HCT116 (cell line): ENCODE data around the gene HSPA1A. TPM values are rescaled to one million over a fixed set of nuclear protein-coding genes. Genes with fewer than 3 reads are reported as not detected.

Source experiments
- ATAC-seq: fragments of 200-7000 bp; cut with Tn5 transposase; 2 replicates; pipeline ENCODE4 v1.9.1; 2020; ENCODE audit warnings: mild to moderate bottlenecking, moderate library complexity
- BruUV-seq: library from RNA; stranded (reverse); fragments of 400-500 nt; replicated peaks from 2 replicates; lab custom pipeline; 2021; lab: Mats Ljungman, UMichigan
- CTCF ChIA-PET: fragments of 300-600 bp; sonication (Branson Sonifier 250); formaldehyde crosslinking; loops from one replicate; lab custom pipeline; 2021; ENCODE audit warnings: antibody characterized with exemption; lab: Charles Lee
- POLR2A ChIA-PET: fragments of 300-600, 350-600 bp; sonication (Branson Sonifier 250); formaldehyde crosslinking; loops from one replicate; lab custom pipeline; 2021; ENCODE audit warnings: antibody characterized with exemption; lab: Charles Lee
- RAD21 ChIA-PET, 2 experiments: fragments of 300-600 bp; sonication (Branson Sonifier 250); formaldehyde crosslinking; loops; one replicate each; lab custom pipeline; 2023; ENCODE audit warnings: low total read pairs in 2 of 2; ENCODE audit not compliant: uncharacterized antibody in 2 of 2, unreplicated experiment in 2 of 2, low non-redundant PET in 1 of 2; lab: Charles Lee
- DNase-seq: peaks from one replicate; pipeline ENCODE4 v3.0.0-alpha.2; 2010; ENCODE audit warnings: low read depth, low spot score
- H2AFZ ChIP-seq: fragments of 200-600 bp; shearing (Covaris generic), sonication (generic); 2 replicates; pipeline ENCODE4 v1.6.1; 2017; ENCODE audit warnings: low read depth, mixed run types, mixed read lengths, antibody characterized with exemption, low read length; ENCODE audit not compliant: poor library complexity, severe bottlenecking
- H3K27ac ChIP-seq: 2 replicates; pipeline ENCODE4 v1.5.1; 2012; ENCODE audit warnings: low read depth, low read length
- H3K27me3 ChIP-seq: fragments of 200-600 bp; sonication (generic); 2 replicates; pipeline ENCODE4 v1.6.1; 2016; ENCODE audit warnings: mixed run types, low read length, mixed read lengths; ENCODE audit not compliant: insufficient read depth
- H3K36me3 ChIP-seq, 2 experiments: fragments of 200-500 bp in 1 of 2; fragments of 200-600 bp in 1 of 2; sonication (Bioruptor generic) in 1 of 2; sonication (generic) in 1 of 2; 2 replicates each; pipeline versions ENCODE4 v1.5.1 to v1.6.1; 2014 to 2016; ENCODE audit warnings: low read length in 2 of 2, inconsistent platforms in 1 of 2, mixed read lengths in 1 of 2, mixed run types in 1 of 2; ENCODE audit not compliant: insufficient read depth in 2 of 2, control insufficient read depth in 1 of 2
- H3K4me1 ChIP-seq, 2 experiments: fragments of 200-600 bp in 1 of 2; sonication (generic) in 1 of 2; 2 replicates each; pipeline versions ENCODE4 v1.5.1 to v1.6.1; 2012 to 2017; ENCODE audit warnings: low read length in 2 of 2, inconsistent platforms in 1 of 2, mild to moderate bottlenecking in 1 of 2, mixed read lengths in 1 of 2, mixed run types in 1 of 2, moderate library complexity in 1 of 2; ENCODE audit not compliant: insufficient read depth in 2 of 2, control insufficient read depth in 1 of 2
- H3K4me2 ChIP-seq: fragments of 200-600 bp; sonication (generic); 2 replicates; pipeline ENCODE4 v1.6.1; 2017; ENCODE audit warnings: mixed run types, low read length, mixed read lengths
- H3K4me3 ChIP-seq, 2 experiments: fragments of 200-600 bp in 1 of 2; sonication (generic) in 1 of 2; replicated peaks in 1 of 2; 2 replicates each; pipeline ENCODE4 v1.5.1; 2011 to 2016; ENCODE audit warnings: low read length in 2 of 2, control low read depth in 1 of 2, low read depth in 1 of 2, mild to moderate bottlenecking in 1 of 2, mixed read lengths in 1 of 2, mixed run types in 1 of 2
- H3K79me2 ChIP-seq: fragments of 200-600 bp; sonication (generic); 2 replicates; pipeline ENCODE4 v1.6.1; 2017; ENCODE audit warnings: mild to moderate bottlenecking, mixed run types, low read length, moderate library complexity, mixed read lengths; ENCODE audit not compliant: insufficient read depth
- H3K9ac ChIP-seq: fragments of 200-600 bp; sonication (generic); 2 replicates; pipeline ENCODE4 v1.6.1; 2016; ENCODE audit warnings: low read length, mixed read lengths
- H3K9me2 ChIP-seq: fragments of 200-600 bp; sonication (generic), shearing (Covaris generic); 2 replicates; pipeline ENCODE4 v1.6.1; 2017; ENCODE audit warnings: mixed run types, mild to moderate bottlenecking, moderate library complexity; ENCODE audit not compliant: insufficient read depth
- H3K9me3 ChIP-seq, 2 experiments: fragments of 200-500 bp in 1 of 2; fragments of 200-600 bp in 1 of 2; sonication (Bioruptor generic) in 1 of 2; sonication (generic) in 1 of 2; 2 replicates each; pipeline ENCODE4 v1.6.1; 2014 to 2017; ENCODE audit warnings: low read length in 2 of 2, mixed read lengths in 2 of 2, inconsistent platforms in 1 of 2, low read depth in 1 of 2, mild to moderate bottlenecking in 1 of 2, mixed run types in 1 of 2, moderate library complexity in 1 of 2; ENCODE audit not compliant: control insufficient read depth in 1 of 2, insufficient read depth in 1 of 2
- H4K20me1 ChIP-seq: fragments of 200-600 bp; sonication (generic), shearing (Covaris generic); 2 replicates; pipeline ENCODE4 v1.6.1; 2017; ENCODE audit warnings: mixed run types, mild to moderate bottlenecking, moderate library complexity; ENCODE audit not compliant: insufficient read depth
- CBX3 ChIP-seq: IDR thresholded peaks from 2 replicates; pipeline ENCODE4 v1.6.1; 2012; ENCODE audit warnings: low read depth
- CEBPB ChIP-seq: IDR thresholded peaks from 2 replicates; pipeline ENCODE4 v1.6.1; 2012; ENCODE audit warnings: low read depth
- EGR1 ChIP-seq: IDR thresholded peaks from 2 replicates; pipeline ENCODE4 v1.6.1; 2012; ENCODE audit warnings: low read depth
- EZH2 ChIP-seq: fragments of 200-600 bp; sonication (generic); IDR thresholded peaks from 2 replicates; pipeline ENCODE4 v1.6.1; 2017; ENCODE audit warnings: antibody characterized with exemption, mixed run types
- EZH2phosphoT487 ChIP-seq: fragments of 200-600 bp; IDR thresholded peaks from 2 replicates; pipeline ENCODE4 v1.6.1; 2018; ENCODE audit warnings: antibody characterized with exemption, borderline replicate concordance
- FOSL1 ChIP-seq: IDR thresholded peaks from 2 replicates; pipeline ENCODE4 v1.6.1; 2012; ENCODE audit warnings: low read depth
- JUND ChIP-seq: IDR thresholded peaks from 2 replicates; pipeline ENCODE4 v1.6.1; 2012
- POLR2AphosphoS5 ChIP-seq: IDR thresholded peaks from 2 replicates; pipeline ENCODE4 v1.6.1; 2011; ENCODE audit warnings: mild to moderate bottlenecking, low read depth, low read length, moderate library complexity
- SIN3A ChIP-seq: IDR thresholded peaks from 2 replicates; pipeline ENCODE4 v1.6.1; 2012; ENCODE audit warnings: low read depth
- SP1 ChIP-seq: IDR thresholded peaks from 2 replicates; pipeline ENCODE4 v1.6.1; 2012; ENCODE audit warnings: low read depth
- SRF ChIP-seq: IDR thresholded peaks from 2 replicates; pipeline ENCODE4 v1.6.1; 2012; ENCODE audit warnings: low read depth
- TCF7L2 ChIP-seq: IDR thresholded peaks from 2 replicates; pipeline ENCODE4 v1.7.0; 2011; ENCODE audit warnings: borderline replicate concordance, inconsistent platforms; ENCODE audit not compliant: insufficient read depth, insufficient read length; ENCODE audit errors: extremely low read depth
- YY1 ChIP-seq: IDR thresholded peaks from 2 replicates; pipeline ENCODE4 v1.6.1; 2011; ENCODE audit warnings: low read length, low read depth, moderate library complexity, mild to moderate bottlenecking; ENCODE audit not compliant: insufficient replicate concordance; ENCODE audit errors: extremely low read depth
- ZFX ChIP-seq: fragments of 450-650 bp; IDR thresholded peaks from 2 replicates; pipeline ENCODE4 v1.6.1; 2017
- ZNF274 ChIP-seq: fragments of 200-500 bp; sonication (Bioruptor generic); IDR thresholded peaks from 2 replicates; pipeline ENCODE4 v1.6.1; 2014; ENCODE audit warnings: mild to moderate bottlenecking, low read depth, low read length, inconsistent platforms
- intact Hi-C: fragments of 100-400 bp; cut with micrococcal nuclease; formaldehyde crosslinking; loops from 2 replicates; pipeline ENCODE4 v1.10.0; 2022
- total RNA-seq: library from RNA; stranded (reverse); gene quantifications from one replicate; pipeline ENCODE4 v1.2.1, GENCODE V29; 2021; ENCODE audit not compliant: unreplicated experiment
- TF ChIP-seq, protein P1 (sequence below), 3 experiments: fragments of 200-600 bp in 1 of 3; sonication (generic) in 1 of 3; IDR thresholded peaks in 2 of 3; conservative IDR thresholded peaks in 1 of 3; 2 replicates each; pipeline ENCODE4 v1.5.1; 2012 to 2017; ENCODE audit warnings: low read depth in 2 of 3, low read length in 2 of 3, antibody characterized with exemption in 1 of 3, borderline replicate concordance in 1 of 3, control low read depth in 1 of 3, mild to moderate bottlenecking in 1 of 3, mixed read lengths in 1 of 3, mixed run types in 1 of 3, moderate library complexity in 1 of 3; ENCODE audit not compliant: insufficient read depth in 1 of 3
- TF ChIP-seq, protein P2 (sequence below): IDR thresholded peaks from 2 replicates; pipeline ENCODE4 v1.6.1; 2012; ENCODE audit warnings: low read depth

The HSPA1A gene
- total RNA-seq, 1 experiment from 2014 or later, result 5.0 TPM

DNA sequence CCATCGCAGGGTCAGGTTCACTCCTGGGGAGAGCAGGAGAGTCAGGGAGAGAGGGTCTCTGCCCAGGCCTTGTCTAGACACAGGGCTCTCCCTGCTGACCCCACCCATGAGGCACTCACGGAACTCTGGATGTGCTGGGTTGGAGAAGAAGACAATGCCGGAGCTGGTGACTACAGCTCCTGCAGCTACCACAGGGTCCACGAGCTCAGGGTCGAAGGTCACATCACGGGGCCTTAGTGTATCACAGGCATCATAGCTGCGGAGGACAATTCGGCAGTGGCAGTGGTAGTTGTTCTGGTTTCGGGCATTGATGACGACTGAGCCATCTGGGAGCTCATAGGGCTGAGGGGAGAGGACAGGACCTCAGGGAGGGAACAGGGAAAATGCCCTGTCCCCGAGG is 44.6 kb downstream of the HSPA1A start:
- TF ChIP-seq FOSL1 (no peak), CEBPB (no peak), SP1 (no peak), EGR1 (no peak)
- TF ChIP-seq, protein P1, sequence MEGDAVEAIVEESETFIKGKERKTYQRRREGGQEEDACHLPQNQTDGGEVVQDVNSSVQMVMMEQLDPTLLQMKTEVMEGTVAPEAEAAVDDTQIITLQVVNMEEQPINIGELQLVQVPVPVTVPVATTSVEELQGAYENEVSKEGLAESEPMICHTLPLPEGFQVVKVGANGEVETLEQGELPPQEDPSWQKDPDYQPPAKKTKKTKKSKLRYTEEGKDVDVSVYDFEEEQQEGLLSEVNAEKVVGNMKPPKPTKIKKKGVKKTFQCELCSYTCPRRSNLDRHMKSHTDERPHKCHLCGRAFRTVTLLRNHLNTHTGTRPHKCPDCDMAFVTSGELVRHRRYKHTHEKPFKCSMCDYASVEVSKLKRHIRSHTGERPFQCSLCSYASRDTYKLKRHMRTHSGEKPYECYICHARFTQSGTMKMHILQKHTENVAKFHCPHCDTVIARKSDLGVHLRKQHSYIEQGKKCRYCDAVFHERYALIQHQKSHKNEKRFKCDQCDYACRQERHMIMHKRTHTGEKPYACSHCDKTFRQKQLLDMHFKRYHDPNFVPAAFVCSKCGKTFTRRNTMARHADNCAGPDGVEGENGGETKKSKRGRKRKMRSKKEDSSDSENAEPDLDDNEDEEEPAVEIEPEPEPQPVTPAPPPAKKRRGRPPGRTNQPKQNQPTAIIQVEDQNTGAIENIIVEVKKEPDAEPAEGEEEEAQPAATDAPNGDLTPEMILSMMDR (IDR thresholded peaks at IDR 0.05 in 2 of 3, conservative IDR thresholded peaks at IDR 0.05 in 1 of 3; ENCODE audit: borderline replicate concordance in 1 of 3, insufficient read depth in 1 of 3, low read depth in 2 of 3, low read length in 2 of 3), result no peak
- H3K9ac ChIP-seq, result no peak overlapping the region
- no peak overlapping the region for H3K4me2 ChIP-seq
- no peaks in the 10 kb centered on the region for H3K9me3 ChIP-seq
- H4K20me1 ChIP-seq, result no peaks in the 10 kb centered on the region
- no peak overlapping the region for H2AFZ ChIP-seq
- POLR2A ChIA-PET, result interaction anchor here (0.7 kb wide), 1 partner anchor 23 kb away, joined by 3 read pairs; no protein-coding TSS in a partner anchor
- intact Hi-C loops, result no loop called here
- DNase-seq, result no peak
- peaks cover 0 to 26% of the 10 kb centered on the region in 2 experiments; a peak in 2 of 4 replicates for H3K4me1 ChIP-seq
- no peak for ATAC-seq
- CTCF ChIA-PET, result no interaction called here
- no peak overlapping the region for H3K27ac ChIP-seq
- no peaks in the 10 kb centered on the region for H3K27me3 ChIP-seq
- no peaks in the 10 kb centered on the region for H3K79me2 ChIP-seq
- no TSS peak for BruUV-seq
- H3K9me2 ChIP-seq, result no peaks in the 10 kb centered on the region
- H3K4me3 ChIP-seq, result no peak overlapping the region
- no peaks in the 10 kb centered on the region for H3K36me3 ChIP-seq
- RAD21 ChIA-PET, result no interaction called here

DNA sequence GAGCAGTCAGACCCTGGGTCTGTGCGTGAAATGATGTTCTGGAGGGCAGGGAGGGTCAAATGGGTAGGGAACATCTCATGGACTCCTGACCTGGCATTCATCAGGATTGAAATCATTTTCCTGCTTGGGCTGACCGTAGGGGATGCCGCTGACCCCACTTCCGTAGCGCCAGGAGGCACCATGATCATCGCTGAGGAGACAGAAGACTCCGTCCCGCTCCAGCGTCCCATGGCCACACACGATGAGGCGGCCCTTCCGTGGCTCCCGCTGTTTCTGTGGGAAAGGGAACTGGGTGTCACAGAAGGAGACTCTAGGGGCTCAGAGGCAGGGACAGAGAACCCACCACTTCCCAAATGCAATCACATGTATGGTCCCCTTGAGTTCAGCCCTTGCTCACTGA is 45.0 kb downstream of the HSPA1A start:
- CTCF ChIA-PET, result no interaction called here
- Histone ChIP-seq H3K9me2 (no peaks in the 10 kb centered on the region), H3K4me1 (peaks cover 0 to 30% of the 10 kb centered on the region in 2 experiments; a peak in 3 of 4 replicates), H3K4me3 (no peak overlapping the region), H4K20me1 (no peaks in the 10 kb centered on the region), H3K9me3 (no peaks in the 10 kb centered on the region), H3K36me3 (no peaks in the 10 kb centered on the region), H3K79me2 (no peaks in the 10 kb centered on the region), H2AFZ (no peak overlapping the region), H3K27me3 (no peaks in the 10 kb centered on the region), H3K27ac (no peak overlapping the region), H3K4me2 (no peak overlapping the region), H3K9ac (no peak overlapping the region)
- intact Hi-C loops, result no loop called here
- RAD21 ChIA-PET, result no interaction called here
- ATAC-seq (no peak), DNase-seq (no peak)
- POLR2A ChIA-PET, result interaction anchor here (0.7 kb wide), 1 partner anchor 20 kb away, joined by 3 read pairs; no protein-coding TSS in a partner anchor
- BruUV-seq, result no TSS peak
- TF ChIP-seq SP1, result no peak
- TF ChIP-seq CBX3, result no peak
- no peak for TF ChIP-seq YY1
- TF ChIP-seq TCF7L2, result no peak
- TF ChIP-seq, protein P2, sequence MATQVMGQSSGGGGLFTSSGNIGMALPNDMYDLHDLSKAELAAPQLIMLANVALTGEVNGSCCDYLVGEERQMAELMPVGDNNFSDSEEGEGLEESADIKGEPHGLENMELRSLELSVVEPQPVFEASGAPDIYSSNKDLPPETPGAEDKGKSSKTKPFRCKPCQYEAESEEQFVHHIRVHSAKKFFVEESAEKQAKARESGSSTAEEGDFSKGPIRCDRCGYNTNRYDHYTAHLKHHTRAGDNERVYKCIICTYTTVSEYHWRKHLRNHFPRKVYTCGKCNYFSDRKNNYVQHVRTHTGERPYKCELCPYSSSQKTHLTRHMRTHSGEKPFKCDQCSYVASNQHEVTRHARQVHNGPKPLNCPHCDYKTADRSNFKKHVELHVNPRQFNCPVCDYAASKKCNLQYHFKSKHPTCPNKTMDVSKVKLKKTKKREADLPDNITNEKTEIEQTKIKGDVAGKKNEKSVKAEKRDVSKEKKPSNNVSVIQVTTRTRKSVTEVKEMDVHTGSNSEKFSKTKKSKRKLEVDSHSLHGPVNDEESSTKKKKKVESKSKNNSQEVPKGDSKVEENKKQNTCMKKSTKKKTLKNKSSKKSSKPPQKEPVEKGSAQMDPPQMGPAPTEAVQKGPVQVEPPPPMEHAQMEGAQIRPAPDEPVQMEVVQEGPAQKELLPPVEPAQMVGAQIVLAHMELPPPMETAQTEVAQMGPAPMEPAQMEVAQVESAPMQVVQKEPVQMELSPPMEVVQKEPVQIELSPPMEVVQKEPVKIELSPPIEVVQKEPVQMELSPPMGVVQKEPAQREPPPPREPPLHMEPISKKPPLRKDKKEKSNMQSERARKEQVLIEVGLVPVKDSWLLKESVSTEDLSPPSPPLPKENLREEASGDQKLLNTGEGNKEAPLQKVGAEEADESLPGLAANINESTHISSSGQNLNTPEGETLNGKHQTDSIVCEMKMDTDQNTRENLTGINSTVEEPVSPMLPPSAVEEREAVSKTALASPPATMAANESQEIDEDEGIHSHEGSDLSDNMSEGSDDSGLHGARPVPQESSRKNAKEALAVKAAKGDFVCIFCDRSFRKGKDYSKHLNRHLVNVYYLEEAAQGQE, result no peak
- no peak for TF ChIP-seq ZNF274
- TF ChIP-seq ZFX, result no peak
- TF ChIP-seq EZH2, result no peak
- TF ChIP-seq JUND, result no peak
- TF ChIP-seq CEBPB, result no peak
- no peak for TF ChIP-seq EZH2phosphoT487
- TF ChIP-seq POLR2AphosphoS5, result no peak
- no peak for TF ChIP-seq SIN3A
- no peak for TF ChIP-seq SRF
